ENCODE measurements around the gene MRPL9.

The MRPL9 gene

GRCh38 chr1:151762941-151763921 lies at the start of gene MRPL9:
MRPL9 (minus strand) TSS chr1:151763496; CDS start chr1:151763479, 17 bp downstream.
- peak; percentile 92 for DNase-seq

- no peak for DNase-seq
These were observed 47.9 kb upstream of the MRPL9 start for GRCh38 chr1:151811181-151811580.

GRCh38 chr1:151809985-151810556 lies 46.8 kb upstream of the MRPL9 start:
- no peak for DNase-seq

- DNase-seq, result peak; percentile 15
These were observed 46.1 kb upstream of the MRPL9 start for GRCh38 chr1:151809290-151809984.

- no peak for DNase-seq
These were observed 44.5 kb upstream of the MRPL9 start for GRCh38 chr1:151807766-151808165.

GRCh38 chr1:151807131-151807530 lies 43.8 kb upstream of the MRPL9 start:
- peak; percentile 17 for DNase-seq

GRCh38 chr1:151806170-151806569 lies 42.9 kb upstream of the MRPL9 start:
- peak; percentile 40 for DNase-seq

GRCh38 chr1:151805066-151805820 lies 41.9 kb upstream of the MRPL9 start, which contains the start of gene LINGO4:
LINGO4 (minus strand) TSS chr1:151805419; CDS start chr1:151802704, 2,715 bp downstream.
- peak; percentile 34 for DNase-seq

GRCh38 chr1:151803915-151804314 lies 40.6 kb upstream of the MRPL9 start:
- no peak for DNase-seq

GRCh38 chr1:151803164-151803563 lies 39.9 kb upstream of the MRPL9 start:
- no peak for DNase-seq

GRCh38 chr1:151802372-151802771 lies 39.1 kb upstream of the MRPL9 start:
- no peak for DNase-seq

GRCh38 chr1:151801846-151802245 lies 38.5 kb upstream of the MRPL9 start:
- no peak for DNase-seq

- no peak for DNase-seq
These were observed 38.1 kb upstream of the MRPL9 start for GRCh38 chr1:151801310-151801820.

GRCh38 chr1:151800830-151801229 lies 37.5 kb upstream of the MRPL9 start:
- no peak for DNase-seq

- DNase-seq, result no peak
These were observed 36.1 kb upstream of the MRPL9 start for GRCh38 chr1:151799179-151800022.

- no peak for DNase-seq
These were observed 35.3 kb upstream of the MRPL9 start for GRCh38 chr1:151798571-151798970.

GRCh38 chr1:151790940-151791651 lies 27.8 kb upstream of the MRPL9 start:
- peak; percentile 63 for DNase-seq

GRCh38 chr1:151790071-151790939 lies 27.0 kb upstream of the MRPL9 start, which contains the start of gene TDRKH:
TDRKH (minus strand) TSS chr1:151790500; CDS start chr1:151783022, 7,478 bp downstream.
- peak; percentile 98 for DNase-seq

- no peak for DNase-seq
These were observed 24.4 kb upstream of the MRPL9 start for GRCh38 chr1:151787689-151788088.

GRCh38 chr1:151783796-151784195 lies 20.5 kb upstream of the MRPL9 start:
- DNase-seq, result no peak
